ENCODE measurements around the gene RRAGB. TPM values are rescaled to one million over a fixed set of nuclear protein-coding genes. Genes with fewer than 3 reads are reported as not detected.

RRAGB gene
- polyA plus RNA-seq, 1 of the 3 experiments (the other 2 are of a cell fraction): 13.1 TPM

DNA sequence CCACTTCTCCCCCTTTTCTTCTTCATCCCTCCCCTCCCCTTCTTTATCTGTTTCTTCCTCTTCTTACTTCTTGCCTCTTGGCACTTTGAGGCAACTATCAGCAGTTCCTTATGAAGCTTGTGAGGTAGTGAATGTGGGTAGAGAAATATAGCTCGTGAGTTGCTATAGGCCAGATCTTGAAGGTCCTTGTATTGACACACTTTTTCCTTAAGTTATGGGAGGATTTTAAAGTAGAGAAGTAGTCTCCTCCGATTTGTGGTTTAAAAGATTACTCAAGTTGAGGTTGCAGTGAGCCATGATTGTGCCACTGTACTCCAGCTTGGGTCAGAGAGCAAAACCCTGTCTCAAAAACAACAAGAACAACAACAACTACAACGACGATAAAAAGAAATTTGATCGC lies 3.4 kb upstream of the RRAGB start:
- Histone ChIP-seq H3K4me2 (no peak overlapping the region), H3K36me3 (replicated peaks in 1 of 2; ENCODE audit: control insufficient read depth in 1 of 2, insufficient read depth in 2 of 2, low read length in 1 of 2) (no peaks in the 10 kb centered on the region), H3K4me1 (ENCODE audit: control insufficient read depth in 1 of 2, insufficient read depth in 2 of 2, low read depth in 1 of 2, low read length in 1 of 2) (no peaks in the 10 kb centered on the region; a peak in 2 of 4 replicates), H3K79me2 (ENCODE audit: insufficient read depth) (no peaks in the 10 kb centered on the region), H3K4me3 (ENCODE audit: low read depth in 2 of 2, low read length in 1 of 2) (no peak overlapping the region), H4K20me1 (ENCODE audit: insufficient read depth) (no peaks in the 10 kb centered on the region), H3K27ac (ENCODE audit: low read depth in 2 of 2, low read length in 1 of 2) (no peak overlapping the region), H2AFZ (ENCODE audit: low read depth) (no peak overlapping the region), H3K27me3 (ENCODE audit: insufficient read depth) (no peaks in the 10 kb centered on the region), H3K9me2 (no peaks in the 10 kb centered on the region), H3K9ac (no peak overlapping the region), H3F3A (replicated peaks; ENCODE audit: insufficient read depth) (no peaks in the 10 kb centered on the region), H3K9me3 (peaks cover 6% of the 10 kb centered on the region; the same call in 1 of the 2 replicates)
- DNase-seq: no peak
- WGBS (ENCODE audit: low lambda C conversion rate): 35% methylated on average over 5 of the region's 5 CpGs
- ChIA-PET POLR2A (no interaction called here), CTCF (no interaction called here)
- TF ChIP-seq TCF12 (IDR thresholded peaks at IDR 0.05): no peak
- TF ChIP-seq, protein P1, sequence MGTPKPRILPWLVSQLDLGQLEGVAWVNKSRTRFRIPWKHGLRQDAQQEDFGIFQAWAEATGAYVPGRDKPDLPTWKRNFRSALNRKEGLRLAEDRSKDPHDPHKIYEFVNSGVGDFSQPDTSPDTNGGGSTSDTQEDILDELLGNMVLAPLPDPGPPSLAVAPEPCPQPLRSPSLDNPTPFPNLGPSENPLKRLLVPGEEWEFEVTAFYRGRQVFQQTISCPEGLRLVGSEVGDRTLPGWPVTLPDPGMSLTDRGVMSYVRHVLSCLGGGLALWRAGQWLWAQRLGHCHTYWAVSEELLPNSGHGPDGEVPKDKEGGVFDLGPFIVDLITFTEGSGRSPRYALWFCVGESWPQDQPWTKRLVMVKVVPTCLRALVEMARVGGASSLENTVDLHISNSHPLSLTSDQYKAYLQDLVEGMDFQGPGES (IDR thresholded peaks at IDR 0.05; ENCODE audit: low read depth, low read length): no peak

DNA sequence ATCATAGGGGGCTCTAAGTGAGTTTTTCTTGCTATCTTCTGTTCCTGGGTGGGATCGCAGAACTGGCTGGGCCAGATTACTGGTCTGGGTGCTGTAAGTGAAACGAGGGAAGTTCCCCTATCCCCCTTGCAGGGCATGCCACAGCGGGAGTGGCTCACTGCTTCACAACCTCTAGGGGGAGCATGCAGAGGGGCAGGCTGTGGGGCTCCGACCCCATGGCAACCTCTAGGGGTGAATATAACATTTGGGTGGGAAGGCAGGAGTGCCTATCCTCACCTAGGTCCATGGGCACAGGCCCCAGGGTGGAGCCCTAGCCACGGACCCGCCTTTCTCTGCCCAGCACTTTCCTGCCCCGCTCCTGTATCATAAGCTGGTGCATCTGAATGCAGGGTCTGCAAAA lies 1.7 kb upstream of the RRAGB start:
- 42% methylated on average over 4 of the region's 7 CpGs for WGBS (ENCODE audit: low lambda C conversion rate)
- H3K9ac ChIP-seq: no peak overlapping the region
- H3K36me3 ChIP-seq (replicated peaks in 1 of 2; ENCODE audit: control insufficient read depth in 1 of 2, insufficient read depth in 2 of 2, low read length in 1 of 2): peaks cover 0 to under 1% of the 10 kb centered on the region in 2 experiments
- no peaks in the 10 kb centered on the region for H3F3A ChIP-seq (replicated peaks; ENCODE audit: insufficient read depth)
- ChIA-PET CTCF (interaction anchor here (1.3 kb wide), 1 partner anchor 9 kb away, joined by 3 read pairs; no protein-coding TSS in a partner anchor), POLR2A (no interaction called here)
- no peaks in the 10 kb centered on the region for H3K9me3 ChIP-seq
- H2AFZ ChIP-seq (ENCODE audit: low read depth): no peak overlapping the region
- H4K20me1 ChIP-seq (ENCODE audit: insufficient read depth): no peaks in the 10 kb centered on the region
- no peak overlapping the region for H3K4me2 ChIP-seq
- DNase-seq: no peak
- H3K9me2 ChIP-seq: no peaks in the 10 kb centered on the region
- H3K4me3 ChIP-seq (ENCODE audit: low read depth in 2 of 2, low read length in 1 of 2): no peak overlapping the region
- H3K4me1 ChIP-seq (ENCODE audit: control insufficient read depth in 1 of 2, insufficient read depth in 2 of 2, low read depth in 1 of 2, low read length in 1 of 2): no peaks in the 10 kb centered on the region; a peak in 2 of 4 replicates
- no peaks in the 10 kb centered on the region for H3K79me2 ChIP-seq (ENCODE audit: insufficient read depth)
- no peaks in the 10 kb centered on the region for H3K27me3 ChIP-seq (ENCODE audit: insufficient read depth)
- no peak for TF ChIP-seq RFX5 (IDR thresholded peaks at IDR 0.05; ENCODE audit: low read length)
- H3K27ac ChIP-seq (ENCODE audit: low read depth in 2 of 2, low read length in 1 of 2): no peak overlapping the region

DNA sequence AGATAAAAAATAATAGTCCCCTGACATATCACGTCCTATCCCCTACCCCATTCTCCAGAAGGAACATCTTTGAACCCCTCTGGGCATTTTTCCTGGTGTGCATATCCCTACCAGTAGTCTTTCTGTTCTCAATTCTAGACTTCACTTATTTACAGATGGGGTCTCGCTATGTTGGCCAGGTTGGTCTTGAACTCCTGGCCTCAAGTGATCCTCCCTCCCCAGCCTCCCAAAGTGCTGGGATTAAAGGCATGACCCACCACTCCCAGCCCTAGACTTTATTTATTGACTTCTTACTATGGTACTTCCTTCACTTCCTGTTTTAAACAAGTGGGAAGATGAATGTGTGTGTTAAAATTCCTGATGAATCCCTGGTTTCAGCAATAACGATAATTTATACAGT lies 612 bp upstream of the RRAGB start:
- Histone ChIP-seq H2AFZ (ENCODE audit: low read depth) (peak overlapping the region; percentile 52), H3K79me2 (ENCODE audit: insufficient read depth) (no peaks in the 10 kb centered on the region), H3K4me3 (ENCODE audit: low read depth in 2 of 2, low read length in 1 of 2) (peak overlapping the region; percentile 30 to 74; a peak in 3 of 4 replicates), H3K9me3 (no peaks in the 10 kb centered on the region), H3K9me2 (no peaks in the 10 kb centered on the region), H3K9ac (peak overlapping the region; percentile 20; the same call in 1 of the 2 replicates), H3K4me1 (ENCODE audit: control insufficient read depth in 1 of 2, insufficient read depth in 2 of 2, low read depth in 1 of 2, low read length in 1 of 2) (no peaks in the 10 kb centered on the region; a peak in 2 of 4 replicates), H3K4me2 (peak overlapping the region; percentile 81; the same call in 1 of the 2 replicates), H4K20me1 (ENCODE audit: insufficient read depth) (no peaks in the 10 kb centered on the region), H3K36me3 (replicated peaks in 1 of 2; ENCODE audit: control insufficient read depth in 1 of 2, insufficient read depth in 2 of 2, low read length in 1 of 2) (peaks cover 7 to 8% of the 10 kb centered on the region in 2 experiments), H3K27me3 (ENCODE audit: insufficient read depth) (no peaks in the 10 kb centered on the region), H3F3A (replicated peaks; ENCODE audit: insufficient read depth) (no peaks in the 10 kb centered on the region), H3K27ac (ENCODE audit: low read depth in 2 of 2, low read length in 1 of 2) (peak overlapping the region; percentile 39 to 72)
- DNase-seq: no peak
- POLR2A ChIA-PET: interaction anchor here (0.8 kb wide), 1 partner anchor 229 kb away, joined by 3 read pairs; no protein-coding TSS in a partner anchor
- TF ChIP-seq EP300 (IDR thresholded peaks at IDR 0.05; ENCODE audit: borderline replicate concordance in 1 of 2, low read depth in 1 of 2, low read length in 1 of 2) (no peak), SIN3A (IDR thresholded peaks at IDR 0.05; ENCODE audit: borderline replicate concordance, low read depth, low read length) (no peak), POLR2AphosphoS5 (IDR thresholded peaks at IDR 0.05; ENCODE audit: low read depth, low read length) (no peak), MXI1 (IDR thresholded peaks at IDR 0.05; ENCODE audit: low read depth, low read length) (no peak), TEAD4 (IDR thresholded peaks at IDR 0.05; ENCODE audit: borderline replicate concordance, insufficient read depth) (no peak), FOXM1 (IDR thresholded peaks at IDR 0.05; ENCODE audit: low read depth) (no peak), SMC3 (IDR thresholded peaks at IDR 0.05; ENCODE audit: low read depth, low read length) (no peak), JUND (IDR thresholded peaks at IDR 0.05) (no peak), ELF1 (IDR thresholded peaks at IDR 0.05) (no peak), EZH2phosphoT487 (IDR thresholded peaks at IDR 0.05; ENCODE audit: borderline replicate concordance, low read depth) (no peak), TAF1 (IDR thresholded peaks at IDR 0.05; ENCODE audit: borderline replicate concordance, low read depth, low read length) (no peak)
- TF ChIP-seq, protein P2, sequence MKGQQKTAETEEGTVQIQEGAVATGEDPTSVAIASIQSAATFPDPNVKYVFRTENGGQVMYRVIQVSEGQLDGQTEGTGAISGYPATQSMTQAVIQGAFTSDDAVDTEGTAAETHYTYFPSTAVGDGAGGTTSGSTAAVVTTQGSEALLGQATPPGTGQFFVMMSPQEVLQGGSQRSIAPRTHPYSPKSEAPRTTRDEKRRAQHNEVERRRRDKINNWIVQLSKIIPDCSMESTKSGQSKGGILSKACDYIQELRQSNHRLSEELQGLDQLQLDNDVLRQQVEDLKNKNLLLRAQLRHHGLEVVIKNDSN (IDR thresholded peaks at IDR 0.05; ENCODE audit: borderline replicate concordance, low read depth): no peak
- TF ChIP-seq, protein P3, sequence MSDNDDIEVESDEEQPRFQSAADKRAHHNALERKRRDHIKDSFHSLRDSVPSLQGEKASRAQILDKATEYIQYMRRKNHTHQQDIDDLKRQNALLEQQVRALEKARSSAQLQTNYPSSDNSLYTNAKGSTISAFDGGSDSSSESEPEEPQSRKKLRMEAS (IDR thresholded peaks at IDR 0.05; ENCODE audit: low read depth): no peak
- CTCF ChIA-PET: interaction anchor here (1.0 to 1.3 kb wide), 3 partner anchors 21 to 265 kb away, joined by 3 to 5 read pairs (median 5); partner anchors contain the start of genes MAGEH1 and USP51
- WGBS (ENCODE audit: low lambda C conversion rate): 4% methylated on average over 3 of the region's 3 CpGs

All from SK-N-SH (cell line).